Ascending aorta (tissue), 2 donors: ENCODE data around the gene PPFIA2. TPM values are rescaled to one million over a fixed set of nuclear protein-coding genes. Genes with fewer than 3 reads are reported as not detected.

ENCODE experiments used
- DNase-seq, 2 donors: peaks; one replicate each; pipeline ENCODE4 v3.0.0-alpha.2; 2019; ENCODE audit warnings: low spot score in 2 of 2
- H3K27ac ChIP-seq, 2 donors: fragments of 200-600 bp; sonication (generic); one replicate each; pipeline ENCODE4 v1.5.1; 2016 to 2017; ENCODE audit warnings: mild to moderate bottlenecking in 1 of 2
- H3K27me3 ChIP-seq: fragments of 200-600 bp; sonication (generic); one replicate; pipeline ENCODE4 v1.5.1; 2017
- H3K36me3 ChIP-seq, 2 donors: fragments of 200-600 bp; sonication (generic); one replicate each; pipeline ENCODE4 v1.5.1; 2016
- H3K4me1 ChIP-seq, 2 donors: fragments of 200-600 bp; sonication (generic); one replicate each; pipeline ENCODE4 v1.5.1; 2016 to 2017; ENCODE audit warnings: mild to moderate bottlenecking in 1 of 2
- H3K4me3 ChIP-seq, 2 donors: fragments of 200-600 bp; sonication (generic); one replicate each; pipeline ENCODE4 v1.5.1; 2016 to 2017; ENCODE audit warnings: mild to moderate bottlenecking in 1 of 2
- H3K9me3 ChIP-seq, 2 donors: fragments of 200-600 bp; sonication (generic); one replicate each; pipeline ENCODE4 v1.5.1; 2016
- intact Hi-C: fragments of 100-400 bp; cut with DNase I; formaldehyde crosslinking; loops from one replicate; pipeline ENCODE4 v1.15.1; 2023
- total RNA-seq: library from RNA; depleted of rRNA; stranded (reverse); fragments of >200 nt; gene quantifications from one replicate; pipeline ENCODE4 v1.1.0, GENCODE V29; 2016
- TF ChIP-seq, protein P1 (sequence below), 3 experiments: fragments of 200-600 bp in 2 of 3; fragments of 450-650 bp in 1 of 3; sonication (generic) in 2 of 3; IDR thresholded peaks; one replicate each; pipeline ENCODE4 v1.5.1; 2016 to 2019; ENCODE audit warnings: antibody characterized with exemption in 3 of 3, mild to moderate bottlenecking in 1 of 3, moderate library complexity in 1 of 3

PPFIA2 gene
- total RNA-seq, 1 donor from 2014 or later: 15.0 TPM

DNA sequence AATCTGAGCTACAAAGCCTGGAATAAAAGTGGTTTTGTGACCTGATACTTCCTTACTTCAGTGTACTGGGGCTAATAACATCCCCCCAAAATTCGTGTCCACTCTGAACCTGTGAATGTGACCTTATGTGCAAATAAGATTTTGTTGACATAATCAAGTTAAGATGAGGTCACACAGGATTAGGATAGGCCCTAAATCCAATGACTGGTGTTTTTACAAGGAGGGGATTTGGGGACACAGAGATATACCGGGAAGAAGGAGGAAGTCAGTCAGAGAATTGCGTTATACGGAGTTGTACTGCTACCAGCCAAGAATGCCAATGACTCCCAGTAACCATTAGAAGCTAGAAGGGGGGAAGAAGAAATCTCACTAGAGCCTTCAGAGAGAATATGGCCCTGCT, 381.4 kb downstream of the PPFIA2 start:
- no peaks in the 10 kb centered on the region for H3K9me3 ChIP-seq
- H3K27me3 ChIP-seq: no peaks in the 10 kb centered on the region
- H3K4me3 ChIP-seq: no peak overlapping the region
- DNase-seq: no peak
- no peak overlapping the region for H3K27ac ChIP-seq
- intact Hi-C loops: no loop called here
- TF ChIP-seq, protein P1, sequence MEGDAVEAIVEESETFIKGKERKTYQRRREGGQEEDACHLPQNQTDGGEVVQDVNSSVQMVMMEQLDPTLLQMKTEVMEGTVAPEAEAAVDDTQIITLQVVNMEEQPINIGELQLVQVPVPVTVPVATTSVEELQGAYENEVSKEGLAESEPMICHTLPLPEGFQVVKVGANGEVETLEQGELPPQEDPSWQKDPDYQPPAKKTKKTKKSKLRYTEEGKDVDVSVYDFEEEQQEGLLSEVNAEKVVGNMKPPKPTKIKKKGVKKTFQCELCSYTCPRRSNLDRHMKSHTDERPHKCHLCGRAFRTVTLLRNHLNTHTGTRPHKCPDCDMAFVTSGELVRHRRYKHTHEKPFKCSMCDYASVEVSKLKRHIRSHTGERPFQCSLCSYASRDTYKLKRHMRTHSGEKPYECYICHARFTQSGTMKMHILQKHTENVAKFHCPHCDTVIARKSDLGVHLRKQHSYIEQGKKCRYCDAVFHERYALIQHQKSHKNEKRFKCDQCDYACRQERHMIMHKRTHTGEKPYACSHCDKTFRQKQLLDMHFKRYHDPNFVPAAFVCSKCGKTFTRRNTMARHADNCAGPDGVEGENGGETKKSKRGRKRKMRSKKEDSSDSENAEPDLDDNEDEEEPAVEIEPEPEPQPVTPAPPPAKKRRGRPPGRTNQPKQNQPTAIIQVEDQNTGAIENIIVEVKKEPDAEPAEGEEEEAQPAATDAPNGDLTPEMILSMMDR (IDR thresholded peaks at IDR 0.05): no peak
- H3K36me3 ChIP-seq: peaks cover 0 to 7% of the 10 kb centered on the region in 2 donors
- no peaks in the 10 kb centered on the region for H3K4me1 ChIP-seq

DNA sequence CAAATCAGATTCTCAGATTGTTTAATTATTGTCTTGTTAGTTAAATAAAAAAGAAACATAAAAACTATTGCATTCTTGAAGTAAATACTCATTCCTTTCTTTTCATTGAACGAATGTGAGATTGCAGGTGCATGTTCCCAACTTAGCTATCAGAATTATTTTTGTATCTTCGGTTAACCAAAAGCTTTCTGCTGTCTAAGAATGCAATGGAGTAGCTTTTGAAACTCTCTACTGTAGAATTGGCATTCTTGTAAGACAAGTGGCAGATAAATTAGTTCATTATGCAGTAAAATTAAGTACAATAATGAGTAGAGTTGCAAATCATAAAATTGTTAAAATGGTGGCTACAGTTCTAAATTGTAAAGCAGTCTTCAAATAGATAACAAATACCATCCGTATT, 383.2 kb downstream of the PPFIA2 start:
- intact Hi-C loops: no loop called here

DNA sequence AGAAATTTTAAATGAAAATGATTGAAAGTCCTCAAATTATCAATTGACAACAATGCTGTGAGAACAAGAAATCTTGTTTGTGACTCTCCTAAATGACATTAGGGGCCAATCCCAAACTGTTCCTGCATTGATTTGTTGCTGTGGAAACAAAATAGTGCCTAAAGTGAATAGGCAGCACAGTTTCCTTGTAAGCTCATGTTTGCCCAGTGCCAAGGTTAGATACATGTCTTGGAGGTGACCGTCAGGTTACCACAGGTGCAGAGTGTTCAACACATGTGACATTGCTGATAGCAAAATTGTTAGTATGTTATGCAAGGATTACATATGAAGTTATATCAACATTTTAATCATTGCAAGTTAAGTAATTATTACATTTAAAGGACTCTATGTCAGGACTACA, 388.7 kb downstream of the PPFIA2 start:
- TF ChIP-seq, protein P1 (IDR thresholded peaks at IDR 0.05): no peak
- Histone ChIP-seq H3K36me3 (peaks cover 0 to 7% of the 10 kb centered on the region in 2 donors), H3K27me3 (no peaks in the 10 kb centered on the region), H3K4me1 (no peaks in the 10 kb centered on the region), H3K4me3 (no peak overlapping the region), H3K27ac (no peak overlapping the region), H3K9me3 (no peaks in the 10 kb centered on the region)
- DNase-seq: no peak
- intact Hi-C loops: no loop called here

More for the DNA sequence above, 383.2 kb downstream of the PPFIA2 start:
- H3K4me1 ChIP-seq: no peaks in the 10 kb centered on the region
- TF ChIP-seq, protein P1 (IDR thresholded peaks at IDR 0.05): no peak
- H3K27me3 ChIP-seq: no peaks in the 10 kb centered on the region
- no peak for DNase-seq
- peaks cover 0 to 7% of the 10 kb centered on the region in 2 donors for H3K36me3 ChIP-seq
- no peak overlapping the region for H3K4me3 ChIP-seq
- no peaks in the 10 kb centered on the region for H3K9me3 ChIP-seq
- no peak overlapping the region for H3K27ac ChIP-seq

DNA sequence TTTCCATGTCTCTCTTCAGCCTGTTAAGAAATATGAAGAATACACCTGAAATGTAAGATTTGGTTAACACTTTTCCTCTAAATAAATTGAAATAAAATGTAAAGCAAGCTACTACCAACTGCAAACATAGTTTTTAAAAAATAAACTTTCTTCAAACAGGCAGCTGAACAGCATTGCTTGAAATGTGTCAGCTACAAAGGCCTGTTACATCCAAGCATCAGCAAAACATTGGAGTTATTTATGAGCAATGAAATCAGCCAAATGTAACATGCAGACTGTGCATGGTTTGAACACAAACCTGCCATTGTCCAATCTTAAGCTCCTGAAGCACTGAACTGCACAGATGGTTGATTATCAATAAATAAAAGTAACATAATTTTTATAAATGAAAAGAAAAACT, 390.0 kb downstream of the PPFIA2 start:
- Histone ChIP-seq H3K36me3 (no peaks in the 10 kb centered on the region), H3K27me3 (no peaks in the 10 kb centered on the region), H3K27ac (no peak overlapping the region), H3K4me1 (no peaks in the 10 kb centered on the region), H3K9me3 (no peaks in the 10 kb centered on the region), H3K4me3 (no peak overlapping the region)
- DNase-seq: no peak
- intact Hi-C loops: no loop called here
- TF ChIP-seq, protein P1 (IDR thresholded peaks at IDR 0.05): no peak

DNA sequence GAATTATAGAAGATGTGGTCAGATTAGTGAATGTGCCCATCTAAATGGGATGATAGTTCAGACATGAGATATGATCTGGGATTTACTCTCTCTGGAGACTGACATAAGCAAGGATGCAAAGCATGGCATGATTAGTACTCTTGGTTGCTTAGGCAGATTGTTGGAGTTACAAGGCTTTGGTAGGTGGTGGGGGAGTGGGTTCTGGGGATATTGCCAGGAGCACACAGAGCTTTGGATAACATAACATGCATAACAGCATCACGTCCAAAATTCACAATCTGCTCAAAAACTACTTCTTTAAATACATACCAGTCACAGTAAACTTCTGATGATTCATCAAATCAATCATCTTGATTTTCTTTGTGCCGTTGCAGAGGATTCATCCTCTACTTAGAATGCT, 393.9 kb downstream of the PPFIA2 start:
- no peaks in the 10 kb centered on the region for H3K4me1 ChIP-seq
- no peaks in the 10 kb centered on the region for H3K27me3 ChIP-seq
- no peaks in the 10 kb centered on the region for H3K36me3 ChIP-seq
- H3K9me3 ChIP-seq: no peaks in the 10 kb centered on the region
- no peak overlapping the region for H3K4me3 ChIP-seq
- DNase-seq: no peak
- intact Hi-C loops: no loop called here
- H3K27ac ChIP-seq: no peak overlapping the region
- TF ChIP-seq, protein P1 (IDR thresholded peaks at IDR 0.05): no peak

DNA sequence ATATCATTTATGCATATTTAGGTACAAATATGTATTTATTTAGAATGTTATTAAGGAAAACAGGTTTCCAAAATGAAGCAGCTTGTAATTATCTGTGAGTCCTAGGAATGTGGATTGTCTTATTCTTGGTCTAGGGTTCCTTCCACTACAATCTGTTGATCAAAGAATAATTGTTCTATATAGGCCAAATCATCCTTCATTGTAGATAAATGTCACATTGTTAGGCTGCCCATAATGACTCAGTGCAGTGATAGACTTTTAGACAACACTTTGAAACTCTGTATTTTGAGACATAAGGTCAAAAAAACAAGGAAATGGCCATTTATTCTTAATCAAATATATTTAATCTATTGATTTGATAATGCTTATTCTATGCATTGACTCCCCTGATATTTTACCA, 398.2 kb downstream of the PPFIA2 start:
- Histone ChIP-seq H3K27me3 (no peaks in the 10 kb centered on the region), H3K36me3 (no peaks in the 10 kb centered on the region), H3K4me3 (no peak overlapping the region), H3K27ac (no peak overlapping the region), H3K4me1 (no peaks in the 10 kb centered on the region), H3K9me3 (no peaks in the 10 kb centered on the region)
- intact Hi-C loops: no loop called here
- no peak for DNase-seq
- TF ChIP-seq, protein P1 (IDR thresholded peaks at IDR 0.05): no peak
